Measurements from ENCODE around the gene GATAD1. TPM values are rescaled to one million over a fixed set of nuclear protein-coding genes. Genes with fewer than 3 reads are reported as not detected.
A peak's percentile ranks its signal among the peaks of the same experiment; 100 is the strongest.

Gene GATAD1
- total RNA-seq, 4 donors from 2014 or later = 31.3 to 85.0 (median 45.4) TPM

DNA sequence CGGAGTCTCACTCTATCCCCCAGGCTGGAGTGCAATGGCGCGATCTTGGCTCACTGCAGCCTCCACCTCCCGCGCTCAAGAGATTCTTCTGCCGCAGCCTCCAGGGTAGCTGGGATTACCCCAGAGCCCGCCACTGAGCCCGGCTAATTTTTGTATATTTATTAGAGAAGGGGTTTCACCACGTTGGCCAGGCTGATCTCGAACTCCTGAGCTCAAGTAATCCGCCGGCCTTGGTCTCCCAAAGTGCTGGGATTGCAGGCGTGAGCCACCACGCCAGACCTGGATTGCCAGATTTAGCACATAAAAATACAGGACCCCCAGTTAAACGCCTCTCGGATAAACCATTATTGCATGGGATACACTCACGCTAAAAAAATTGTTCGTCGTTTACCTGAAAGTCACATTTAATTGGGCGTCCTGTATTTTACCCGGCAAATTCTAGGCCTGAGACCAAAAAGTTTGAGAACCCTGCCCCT is 375 bp upstream of the GATAD1 start:
- Histone ChIP-seq H3K4me1 (peaks cover 0 to 5% (median 0%) of the 10 kb centered on the region in 4 donors), H3K9me3 (no peaks in the 10 kb centered on the region), H3K27ac (peak overlapping the region; percentile 96 to 98 (median 98)), H3K4me3 (peak overlapping the region; percentile 93 to 100 (median 94)), H3K27me3 (no peaks in the 10 kb centered on the region), H3K36me3 (peaks cover 0 to 14% (median 0%) of the 10 kb centered on the region in 3 donors)
- DNase-seq = peak in 1 of 3 donors; percentile 49
- TF ChIP-seq, protein P1, sequence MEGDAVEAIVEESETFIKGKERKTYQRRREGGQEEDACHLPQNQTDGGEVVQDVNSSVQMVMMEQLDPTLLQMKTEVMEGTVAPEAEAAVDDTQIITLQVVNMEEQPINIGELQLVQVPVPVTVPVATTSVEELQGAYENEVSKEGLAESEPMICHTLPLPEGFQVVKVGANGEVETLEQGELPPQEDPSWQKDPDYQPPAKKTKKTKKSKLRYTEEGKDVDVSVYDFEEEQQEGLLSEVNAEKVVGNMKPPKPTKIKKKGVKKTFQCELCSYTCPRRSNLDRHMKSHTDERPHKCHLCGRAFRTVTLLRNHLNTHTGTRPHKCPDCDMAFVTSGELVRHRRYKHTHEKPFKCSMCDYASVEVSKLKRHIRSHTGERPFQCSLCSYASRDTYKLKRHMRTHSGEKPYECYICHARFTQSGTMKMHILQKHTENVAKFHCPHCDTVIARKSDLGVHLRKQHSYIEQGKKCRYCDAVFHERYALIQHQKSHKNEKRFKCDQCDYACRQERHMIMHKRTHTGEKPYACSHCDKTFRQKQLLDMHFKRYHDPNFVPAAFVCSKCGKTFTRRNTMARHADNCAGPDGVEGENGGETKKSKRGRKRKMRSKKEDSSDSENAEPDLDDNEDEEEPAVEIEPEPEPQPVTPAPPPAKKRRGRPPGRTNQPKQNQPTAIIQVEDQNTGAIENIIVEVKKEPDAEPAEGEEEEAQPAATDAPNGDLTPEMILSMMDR (IDR thresholded peaks at IDR 0.05) = peak in 2 of 6 experiments; percentile 89 to 94
- no peak for TF ChIP-seq POLR2A (IDR thresholded peaks at IDR 0.05)

DNA sequence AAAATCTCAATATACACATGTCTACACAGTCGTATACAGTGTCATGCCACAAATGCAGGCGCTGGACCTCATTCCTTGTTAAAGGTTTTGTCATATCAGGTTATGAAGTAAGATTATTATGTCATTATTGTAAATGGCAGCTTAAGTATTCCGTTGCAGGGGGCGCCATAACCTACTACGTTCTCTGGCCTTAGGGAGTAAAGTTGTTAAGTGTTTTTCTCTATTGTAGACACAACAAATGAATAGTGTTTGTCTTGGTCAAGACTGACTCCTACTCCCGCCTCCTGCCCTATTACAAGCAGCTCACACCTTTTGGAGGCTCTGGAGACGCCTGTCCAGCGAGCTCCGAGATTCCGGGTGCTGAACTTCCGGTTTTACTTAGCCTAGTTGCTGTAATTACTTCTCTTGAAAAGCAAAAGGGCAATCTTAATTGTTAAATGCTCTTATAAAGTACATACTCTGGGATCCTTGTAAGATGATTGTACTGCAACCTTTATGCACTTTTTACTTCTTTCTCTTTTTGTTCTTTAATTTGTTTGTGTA is 994 bp downstream of the GATAD1 start:
- H3K27me3 ChIP-seq = no peaks in the 10 kb centered on the region
- no peaks in the 10 kb centered on the region for H3K9me3 ChIP-seq
- H3K27ac ChIP-seq = peak overlapping the region; percentile 96 to 98 (median 98)
- peak overlapping the region; percentile 93 to 100 (median 94) for H3K4me3 ChIP-seq
- DNase-seq = peak; percentile 57 to 84 (median 70)
- H3K4me1 ChIP-seq = peaks cover 0 to 5% (median 0%) of the 10 kb centered on the region in 4 donors
- TF ChIP-seq, protein P1 (IDR thresholded peaks at IDR 0.05) = peak in 5 of 6 experiments; percentile 22 to 56 (median 44)
- TF ChIP-seq POLR2A (IDR thresholded peaks at IDR 0.05) = no peak
- H3K36me3 ChIP-seq = peaks cover 0 to 27% (median 0%) of the 10 kb centered on the region in 3 donors

DNA sequence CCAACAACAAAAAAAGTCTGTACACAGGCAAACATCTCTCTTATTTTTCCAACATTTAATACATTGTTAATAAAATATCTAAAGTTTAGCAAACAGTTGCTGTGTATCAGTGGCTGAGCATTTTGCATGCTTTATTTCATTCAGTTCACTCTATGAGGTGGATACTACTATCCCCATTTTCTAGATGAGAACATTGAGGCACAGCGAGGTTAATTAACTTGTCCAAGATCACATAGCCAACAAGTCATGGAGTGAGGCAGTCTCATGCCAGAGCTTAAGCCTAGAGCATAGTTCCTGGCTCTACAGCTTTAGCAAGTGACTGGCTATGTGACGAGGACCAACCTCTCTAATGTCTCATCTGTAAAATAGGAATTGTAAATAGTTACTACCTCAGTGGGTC is 4.4 kb downstream of the GATAD1 start:
- H3K4me1 ChIP-seq = peaks cover 0 to 5% (median 0%) of the 10 kb centered on the region in 4 donors
- TF ChIP-seq POLR2A (IDR thresholded peaks at IDR 0.05) = no peak
- TF ChIP-seq, protein P1 (IDR thresholded peaks at IDR 0.05) = no peak
- H3K4me3 ChIP-seq = no peak overlapping the region
- no peaks in the 10 kb centered on the region for H3K9me3 ChIP-seq
- no peaks in the 10 kb centered on the region for H3K27me3 ChIP-seq
- DNase-seq = no peak
- H3K36me3 ChIP-seq = peaks cover 0 to 59% (median 0%) of the 10 kb centered on the region in 3 donors
- no peak overlapping the region for H3K27ac ChIP-seq

DNA sequence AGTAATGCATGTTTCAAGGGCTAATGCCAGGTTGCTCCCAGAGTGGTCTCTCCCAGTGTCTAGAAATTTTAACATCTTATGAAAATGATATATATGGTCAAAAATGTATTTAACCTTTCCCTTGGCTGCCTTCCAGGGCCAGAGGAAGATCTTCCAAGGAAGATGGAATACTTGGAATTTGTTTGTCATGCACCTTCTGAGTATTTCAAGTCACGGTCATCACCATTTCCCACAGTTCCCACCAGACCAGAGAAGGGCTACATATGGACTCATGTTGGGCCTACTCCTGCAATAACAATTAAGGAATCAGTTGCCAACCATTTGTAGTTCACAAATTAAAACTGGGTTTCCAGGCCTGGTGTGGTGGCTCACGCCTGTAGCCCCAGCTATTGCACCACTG is 9.0 kb downstream of the GATAD1 start:
- TF ChIP-seq POLR2A (IDR thresholded peaks at IDR 0.05) = no peak
- TF ChIP-seq, protein P1 (IDR thresholded peaks at IDR 0.05) = no peak
- H3K4me1 ChIP-seq = no peaks in the 10 kb centered on the region
- H3K36me3 ChIP-seq = peaks cover 0 to 66% (median 0%) of the 10 kb centered on the region in 3 donors
- no peak overlapping the region for H3K4me3 ChIP-seq
- H3K27me3 ChIP-seq = no peaks in the 10 kb centered on the region
- DNase-seq = no peak
- no peaks in the 10 kb centered on the region for H3K9me3 ChIP-seq
- H3K27ac ChIP-seq = no peak overlapping the region

DNA sequence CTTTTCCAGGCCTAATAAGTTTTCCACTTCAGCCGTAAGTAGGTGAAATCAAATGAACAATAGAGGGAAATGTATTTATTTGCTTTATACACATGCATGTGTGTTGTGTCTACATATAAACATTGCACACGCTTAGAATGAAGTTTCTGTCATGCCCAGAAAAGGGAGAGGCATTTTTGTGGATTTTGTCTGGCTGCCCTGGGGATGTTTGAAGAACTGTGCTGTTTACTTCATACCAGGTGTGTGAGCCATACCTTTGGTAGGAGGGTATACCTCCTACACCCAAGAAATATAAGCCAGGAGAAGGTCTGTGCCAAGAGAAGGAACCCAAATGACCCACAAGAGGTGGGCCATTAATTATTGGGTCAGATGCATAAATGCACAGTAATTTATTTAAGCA is 12.8 kb downstream of the GATAD1 start:
- no peaks in the 10 kb centered on the region for H3K9me3 ChIP-seq
- H3K36me3 ChIP-seq = peaks cover 0 to 40% (median 0%) of the 10 kb centered on the region in 3 donors
- TF ChIP-seq, protein P1 (IDR thresholded peaks at IDR 0.05) = no peak
- TF ChIP-seq POLR2A (IDR thresholded peaks at IDR 0.05) = no peak
- H3K4me1 ChIP-seq = no peaks in the 10 kb centered on the region
- no peaks in the 10 kb centered on the region for H3K27me3 ChIP-seq
- H3K27ac ChIP-seq = no peak overlapping the region
- H3K4me3 ChIP-seq = no peak overlapping the region
- DNase-seq = no peak
